ENCODE data around the gene SLC12A3. TPM values are rescaled to one million over a fixed set of nuclear protein-coding genes. Genes with fewer than 3 reads are reported as not detected.

The SLC12A3 gene
- total and polyA plus RNA-seq, 2 of the 8 experiments (the other 6 are each of a cell fraction or from before 2014, with no cell fraction given) = not detected

DNA sequence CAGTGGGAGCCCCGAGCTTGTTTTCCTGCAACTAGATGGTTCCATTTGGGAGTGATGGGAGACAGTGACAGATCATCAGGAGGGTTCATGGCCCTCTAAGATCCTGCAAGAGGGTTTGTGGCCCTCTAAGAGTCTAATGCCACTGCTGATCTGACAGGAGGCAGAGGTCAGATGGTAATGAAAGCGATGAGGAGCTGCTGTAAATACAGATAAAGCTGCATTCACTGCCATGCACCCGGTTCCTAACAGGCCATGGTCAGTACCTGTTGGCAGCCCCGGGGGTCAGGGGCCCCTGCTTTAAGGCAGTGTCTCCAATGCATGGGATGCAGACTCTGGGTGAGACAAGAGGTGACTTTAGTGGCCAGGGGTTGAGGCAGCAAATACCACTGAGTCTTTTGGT is 30.8 kb downstream of the SLC12A3 start:
- DNase-seq (ENCODE audit: low read depth in 1 of 2, low spot score in 2 of 2) = no peak
- H3K27ac ChIP-seq (ENCODE audit: low read depth, low read length) = no peak overlapping the region
- TF ChIP-seq POU5F1 (IDR thresholded peaks at IDR 0.05; ENCODE audit: low read depth, low read length) (no peak), HDAC6 (IDR thresholded peaks at IDR 0.05; ENCODE audit: low read depth, low read length) (no peak), TBP (IDR thresholded peaks at IDR 0.05; ENCODE audit: low read depth, low read length) (no peak), KDM5A (IDR thresholded peaks at IDR 0.05; ENCODE audit: low read length) (no peak), POLR2A (IDR thresholded peaks at IDR 0.05; ENCODE audit: control extremely low read depth in 1 of 2, low read depth in 2 of 2, low read length in 2 of 2) (no peak), GABPA (IDR thresholded peaks at IDR 0.05; ENCODE audit: borderline replicate concordance, insufficient read depth, low read length) (no peak), SIN3A (conservative IDR thresholded peaks at IDR 0.05 in 1 of 2, IDR thresholded peaks at IDR 0.05 in 1 of 2; ENCODE audit: low read depth in 1 of 2, low read length in 2 of 2) (no peak), CBX5 (IDR thresholded peaks at IDR 0.05; ENCODE audit: low read depth, low read length) (no peak), GTF2F1 (IDR thresholded peaks at IDR 0.05; ENCODE audit: borderline replicate concordance, low read depth, low read length) (no peak), ZNF274 (IDR thresholded peaks at IDR 0.05; ENCODE audit: borderline replicate concordance, extremely low read depth, low read length) (no peak), RAD21 (IDR thresholded peaks at IDR 0.05 in 1 of 2, conservative IDR thresholded peaks at IDR 0.05 in 1 of 2; ENCODE audit: low read depth in 2 of 2, low read length in 2 of 2) (no peak), CHD1 (IDR thresholded peaks at IDR 0.05; ENCODE audit: low read depth, low read length) (no peak), EP300 (IDR thresholded peaks at IDR 0.05; ENCODE audit: borderline replicate concordance in 1 of 2, low read depth in 2 of 2, low read length in 2 of 2) (no peak), KDM1A (IDR thresholded peaks at IDR 0.05; ENCODE audit: borderline replicate concordance, low read length) (no peak), CREB1 (IDR thresholded peaks at IDR 0.05) (no peak)

More for the DNA sequence above, 30.8 kb downstream of the SLC12A3 start:
- H2BK120ac ChIP-seq (replicated peaks; ENCODE audit: low read depth, low read length) = no peak overlapping the region
- no peak overlapping the region for H3K18ac ChIP-seq (ENCODE audit: extremely low read depth, low read length)
- no peak overlapping the region for H2AK5ac ChIP-seq (ENCODE audit: low read depth, low read length)
- no peak overlapping the region for H3K9ac ChIP-seq (replicated peaks in 1 of 4; ENCODE audit: extremely low read depth in 1 of 4, low read depth in 3 of 4, low read length in 3 of 4)
- no peak overlapping the region for H2BK12ac ChIP-seq (ENCODE audit: low read depth, low read length)
- no peaks in the 10 kb centered on the region for H3K9me3 ChIP-seq (ENCODE audit: insufficient read depth in 2 of 2, low read depth in 1 of 2, low read length in 1 of 2)
- H3K36me3 ChIP-seq (ENCODE audit: control insufficient read depth in 2 of 4, insufficient read depth in 4 of 4, low read length in 3 of 4) = no peaks in the 10 kb centered on the region
- ChIA-PET POLR2A (ENCODE audit: partially characterized antibody) (no interaction called here), CTCF (ENCODE audit: partially characterized antibody) (interaction anchor here (3.3 kb wide), 1 partner anchor 27 kb away, joined by 8 read pairs; no protein-coding TSS in a partner anchor)
- no peak overlapping the region for H3K56ac ChIP-seq (replicated peaks; ENCODE audit: insufficient read length, low read depth, low read length)
- no peak overlapping the region for H4K91ac ChIP-seq (replicated peaks; ENCODE audit: insufficient read length, low read length)
- H3K4me2 ChIP-seq (ENCODE audit: insufficient read depth in 1 of 2, low read depth in 2 of 2, low read length in 2 of 2) = no peak overlapping the region
- H2AFZ ChIP-seq (ENCODE audit: low read length) = no peak overlapping the region
- no peak for FAIRE-seq
- no peaks in the 10 kb centered on the region for H3K79me1 ChIP-seq (ENCODE audit: low read depth, low read length)
- H3K23me2 ChIP-seq (ENCODE audit: low read depth, low read length) = no peaks in the 10 kb centered on the region
- no peak overlapping the region for H2BK20ac ChIP-seq (ENCODE audit: low read length)
- WGBS, 2 experiments (ENCODE audit: extremely low coverage in 1 of 2, insufficient coverage in 1 of 2, insufficient read length in 1 of 2, insufficient replicate concordance in 2 of 2, low coverage in 1 of 2, low lambda C conversion rate in 2 of 2, missing lambda C conversion rate in 1 of 2) = 78% methylated on average over 4 of the region's 4 CpGs; no CpG with 5 or more reads in 1 of the 2 experiments
- no peak overlapping the region for H2BK5ac ChIP-seq (ENCODE audit: low read depth, low read length)
- no peak overlapping the region for H4K5ac ChIP-seq (ENCODE audit: insufficient read length, low read depth, low read length)
- no peak overlapping the region for H2BK15ac ChIP-seq (ENCODE audit: low read length)
- no peak overlapping the region for H4K8ac ChIP-seq (ENCODE audit: extremely low read depth, insufficient read depth, low read length)
- H3K23ac ChIP-seq (ENCODE audit: insufficient read length) = no peak overlapping the region
- H3K4ac ChIP-seq (replicated peaks; ENCODE audit: insufficient read length, low read depth, low read length) = no peak overlapping the region
- no peak overlapping the region for H3K4me3 ChIP-seq (ENCODE audit: extremely low read depth in 1 of 4, insufficient read depth in 2 of 4, low read depth in 3 of 4, low read length in 4 of 4)
- no peaks in the 10 kb centered on the region for H4K20me1 ChIP-seq (replicated peaks in 1 of 2; ENCODE audit: control insufficient read depth in 1 of 2, insufficient read depth in 2 of 2, low read length in 2 of 2)
- H3K14ac ChIP-seq (ENCODE audit: insufficient read length) = no peak overlapping the region
- no peaks in the 10 kb centered on the region for H3K27me3 ChIP-seq (replicated peaks in 1 of 4; ENCODE audit: control insufficient read depth in 3 of 4, extremely low read depth in 1 of 4, insufficient read depth in 3 of 4, low read length in 3 of 4)
- H3K4me1 ChIP-seq (replicated peaks in 1 of 4; ENCODE audit: control insufficient read depth in 3 of 4, insufficient read depth in 4 of 4, low read length in 3 of 4) = no peaks in the 10 kb centered on the region
- no peaks in the 10 kb centered on the region for H3K79me2 ChIP-seq (ENCODE audit: control insufficient read depth in 1 of 2, insufficient read depth in 2 of 2, low read length in 2 of 2)

All from H1 (cell line).